GM12874 (cell line): ENCODE data around the gene BICDL2.

Source experiments
- CTCF ChIP-seq: IDR thresholded peaks from 2 replicates; pipeline ENCODE4 v1.5.1; 2011; ENCODE audit warnings: low read depth, mild to moderate bottlenecking, control low read depth, low read length, moderate library complexity; ENCODE audit not compliant: insufficient read depth

Gene BICDL2

GRCh38 chr16:3050487-3050886 is 13.7 kb upstream of the BICDL2 start:
- TF ChIP-seq CTCF: no peak

GRCh38 chr16:3049921-3050481 is 13.3 kb upstream of the BICDL2 start:
- TF ChIP-seq CTCF: no peak

- no peak for TF ChIP-seq CTCF
Measured at GRCh38 chr16:3047387-3047720, 10.6 kb upstream of the BICDL2 start.

GRCh38 chr16:3046641-3047386 is 10.1 kb upstream of the BICDL2 start:
- TF ChIP-seq CTCF: no peak

GRCh38 chr16:3045758-3046640 is 9.3 kb upstream of the BICDL2 start, which contains the start of gene MMP25:
Gene MMP25 (plus strand): TSS chr16:3046561. CDS start chr16:3046918, 357 bp downstream.
- no peak for TF ChIP-seq CTCF

GRCh38 chr16:3044708-3045107 is 8.0 kb upstream of the BICDL2 start:
- no peak for TF ChIP-seq CTCF

- no peak for TF ChIP-seq CTCF
Measured at GRCh38 chr16:3042376-3042775, 5.6 kb upstream of the BICDL2 start.
